Activated naive CD4-positive, alpha-beta T cell (primary cell): ENCODE measurements around the gene CHL1.

Source experiments
- DNase-seq, 4 experiments: peaks; one replicate each; lab custom pipeline; 2025; lab: John Stamatoyannopoulos, UW

CHL1 gene

GRCh38 chr3:411226-411625 is 214.7 kb downstream of the CHL1 start:
- no peak for DNase-seq

GRCh38 chr3:414063-414462 is 217.5 kb downstream of the CHL1 start:
- DNase-seq = no peak

GRCh38 chr3:418239-418929 is 221.8 kb downstream of the CHL1 start:
- DNase-seq = no peak

- no peak for DNase-seq
Observed at GRCh38 chr3:420584-420983, 224.0 kb downstream of the CHL1 start.

GRCh38 chr3:425079-425478 is 228.5 kb downstream of the CHL1 start:
- no peak for DNase-seq

GRCh38 chr3:426072-426471 is 229.5 kb downstream of the CHL1 start:
- no peak for DNase-seq

- DNase-seq = no peak
Observed at GRCh38 chr3:427128-427527, 230.6 kb downstream of the CHL1 start.

- no peak for DNase-seq
Observed at GRCh38 chr3:430186-430585, 233.6 kb downstream of the CHL1 start.

- DNase-seq = no peak
Observed at GRCh38 chr3:435161-435560, 238.6 kb downstream of the CHL1 start.

GRCh38 chr3:436053-436452 is 239.5 kb downstream of the CHL1 start:
- DNase-seq = no peak

- DNase-seq = no peak
Observed at GRCh38 chr3:440826-441225, 244.3 kb downstream of the CHL1 start.

GRCh38 chr3:445960-446359 is 249.4 kb downstream of the CHL1 start:
- DNase-seq = no peak

GRCh38 chr3:447671-448070 is 251.1 kb downstream of the CHL1 start:
- no peak for DNase-seq

- no peak for DNase-seq
Observed at GRCh38 chr3:449711-450110, 253.1 kb downstream of the CHL1 start.

- no peak for DNase-seq
Observed at GRCh38 chr3:452221-452620, 255.7 kb downstream of the CHL1 start.

- no peak for DNase-seq
Observed at GRCh38 chr3:453106-453505, 256.5 kb downstream of the CHL1 start.

GRCh38 chr3:454986-455385 is 258.4 kb downstream of the CHL1 start:
- no peak for DNase-seq

GRCh38 chr3:458124-458523 is 261.6 kb downstream of the CHL1 start:
- no peak for DNase-seq

GRCh38 chr3:458653-459310 is 262.2 kb downstream of the CHL1 start:
- DNase-seq = no peak
